Measurements from ENCODE around the gene DKK3. TPM values are rescaled to one million over a fixed set of nuclear protein-coding genes. Genes with fewer than 3 reads are reported as not detected.
A peak's percentile ranks its signal among the peaks of the same experiment; 100 is the strongest.

Gene DKK3
- total RNA-seq, 6 experiments from 2014 or later: 518 to 872 (median 646) TPM

DNA sequence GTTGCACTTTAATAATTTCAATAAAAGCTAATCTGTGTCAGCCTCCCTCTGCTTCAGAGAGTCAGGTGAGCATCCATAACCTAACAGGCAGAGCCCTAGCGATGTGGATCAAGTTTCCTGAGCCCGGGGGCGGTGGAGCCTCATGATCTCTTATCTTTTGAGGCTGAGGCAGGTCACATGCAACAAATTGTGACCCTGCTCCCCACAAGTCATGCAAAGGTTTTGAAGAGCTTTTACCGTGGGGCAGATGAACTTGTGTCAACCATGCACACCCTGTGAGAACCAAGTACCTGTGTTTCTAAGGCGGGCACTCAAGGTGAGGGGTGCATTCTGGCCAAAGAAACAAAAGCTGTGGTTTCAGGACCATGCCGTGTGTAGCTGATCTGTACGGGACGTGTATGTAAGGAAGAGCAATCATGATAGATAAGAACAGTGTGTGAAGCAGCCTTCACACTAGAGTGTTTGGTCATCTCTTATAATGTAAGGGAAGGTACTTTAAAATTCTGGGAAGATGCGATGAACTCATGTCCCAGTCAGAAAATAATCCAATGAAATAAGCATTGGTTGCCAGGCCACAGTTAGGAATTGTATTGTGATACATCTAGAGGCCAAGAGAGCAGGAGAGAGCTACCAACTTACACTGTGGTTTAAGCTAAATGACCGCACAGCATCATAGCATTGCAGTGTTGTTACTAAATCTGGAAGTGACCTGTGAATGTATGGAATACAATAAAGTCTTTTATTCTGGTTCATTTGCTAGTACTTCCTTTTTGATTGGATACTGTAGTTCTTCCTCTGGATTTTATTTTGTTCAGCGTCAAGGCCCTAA lies 49.8 kb downstream of the DKK3 start:
- Mint-ChIP-seq H3K27me3 (ENCODE audit: insufficient read depth) (peaks cover 9% of the 10 kb centered on the region), H3K36me3 (ENCODE audit: low read depth) (peaks cover 69% of the 10 kb centered on the region), H3K9me3 (no peaks in the 10 kb centered on the region), H3K4me1 (ENCODE audit: low read depth) (peaks cover 40% of the 10 kb centered on the region), H3K27ac (peak overlapping the region; percentile 19; the same call in 1 of the 2 replicates), H3K4me3 (no peak overlapping the region)
- TF ChIP-seq, protein P1, sequence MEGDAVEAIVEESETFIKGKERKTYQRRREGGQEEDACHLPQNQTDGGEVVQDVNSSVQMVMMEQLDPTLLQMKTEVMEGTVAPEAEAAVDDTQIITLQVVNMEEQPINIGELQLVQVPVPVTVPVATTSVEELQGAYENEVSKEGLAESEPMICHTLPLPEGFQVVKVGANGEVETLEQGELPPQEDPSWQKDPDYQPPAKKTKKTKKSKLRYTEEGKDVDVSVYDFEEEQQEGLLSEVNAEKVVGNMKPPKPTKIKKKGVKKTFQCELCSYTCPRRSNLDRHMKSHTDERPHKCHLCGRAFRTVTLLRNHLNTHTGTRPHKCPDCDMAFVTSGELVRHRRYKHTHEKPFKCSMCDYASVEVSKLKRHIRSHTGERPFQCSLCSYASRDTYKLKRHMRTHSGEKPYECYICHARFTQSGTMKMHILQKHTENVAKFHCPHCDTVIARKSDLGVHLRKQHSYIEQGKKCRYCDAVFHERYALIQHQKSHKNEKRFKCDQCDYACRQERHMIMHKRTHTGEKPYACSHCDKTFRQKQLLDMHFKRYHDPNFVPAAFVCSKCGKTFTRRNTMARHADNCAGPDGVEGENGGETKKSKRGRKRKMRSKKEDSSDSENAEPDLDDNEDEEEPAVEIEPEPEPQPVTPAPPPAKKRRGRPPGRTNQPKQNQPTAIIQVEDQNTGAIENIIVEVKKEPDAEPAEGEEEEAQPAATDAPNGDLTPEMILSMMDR (IDR thresholded peaks at IDR 0.05): no peak
- DNase-seq: no peak

DNA sequence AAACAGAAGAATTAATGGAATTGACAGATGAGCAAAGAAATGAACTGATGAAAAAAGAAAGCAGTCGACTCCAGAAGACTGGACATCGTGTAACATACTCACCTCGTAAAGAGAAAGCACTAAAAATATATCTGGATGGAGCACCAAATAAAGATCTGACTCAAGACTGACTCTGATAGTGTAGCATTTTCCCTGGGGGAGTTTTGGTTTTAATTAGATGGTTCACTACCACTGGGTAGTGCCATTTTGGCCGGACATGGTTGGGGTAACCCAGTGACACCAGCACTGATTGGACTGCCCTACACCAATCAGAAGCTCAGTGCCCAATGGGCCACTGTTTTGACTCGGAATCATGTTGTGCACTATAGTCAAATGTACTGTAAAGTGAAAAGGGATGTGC lies 52.4 kb downstream of the DKK3 start:
- H3K36me3 Mint-ChIP-seq (ENCODE audit: low read depth): peaks cover 68% of the 10 kb centered on the region
- no peak for DNase-seq
- no peaks in the 10 kb centered on the region for H3K9me3 Mint-ChIP-seq
- peaks cover 40% of the 10 kb centered on the region for H3K4me1 Mint-ChIP-seq (ENCODE audit: low read depth)
- no peak overlapping the region for H3K4me3 Mint-ChIP-seq
- peaks cover 2% of the 10 kb centered on the region for H3K27me3 Mint-ChIP-seq (ENCODE audit: insufficient read depth)
- TF ChIP-seq, protein P1 (IDR thresholded peaks at IDR 0.05): no peak
- peak overlapping the region; percentile 15; the same call in 1 of the 2 replicates for H3K27ac Mint-ChIP-seq

DNA sequence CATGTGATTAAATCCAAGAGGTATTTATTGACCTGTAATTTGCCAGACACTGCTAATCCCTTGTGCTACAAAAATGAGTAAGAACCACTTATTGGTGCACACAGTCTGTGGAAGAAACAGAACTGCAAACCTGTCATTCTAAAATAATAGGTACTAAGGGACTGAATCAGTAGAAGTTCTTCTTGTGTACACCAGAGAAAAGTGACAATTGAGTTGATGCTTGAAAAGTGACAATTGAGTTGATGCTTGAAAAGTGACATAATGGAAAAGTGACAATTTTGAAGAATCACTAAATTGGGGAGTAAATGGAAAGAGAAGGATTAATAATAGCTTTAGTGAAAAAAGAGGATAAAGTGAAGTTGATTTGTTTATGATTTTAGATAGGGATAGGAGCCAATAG lies 56.4 kb downstream of the DKK3 start:
- Mint-ChIP-seq H3K27me3 (ENCODE audit: insufficient read depth) (no peaks in the 10 kb centered on the region; the same call in 1 of the 2 replicates), H3K36me3 (ENCODE audit: low read depth) (peaks cover 66% of the 10 kb centered on the region), H3K9me3 (no peaks in the 10 kb centered on the region), H3K27ac (no peak overlapping the region), H3K4me1 (ENCODE audit: low read depth) (peaks cover 42% of the 10 kb centered on the region), H3K4me3 (no peak overlapping the region)
- no peak for DNase-seq
- TF ChIP-seq, protein P1 (IDR thresholded peaks at IDR 0.05): no peak

DNA sequence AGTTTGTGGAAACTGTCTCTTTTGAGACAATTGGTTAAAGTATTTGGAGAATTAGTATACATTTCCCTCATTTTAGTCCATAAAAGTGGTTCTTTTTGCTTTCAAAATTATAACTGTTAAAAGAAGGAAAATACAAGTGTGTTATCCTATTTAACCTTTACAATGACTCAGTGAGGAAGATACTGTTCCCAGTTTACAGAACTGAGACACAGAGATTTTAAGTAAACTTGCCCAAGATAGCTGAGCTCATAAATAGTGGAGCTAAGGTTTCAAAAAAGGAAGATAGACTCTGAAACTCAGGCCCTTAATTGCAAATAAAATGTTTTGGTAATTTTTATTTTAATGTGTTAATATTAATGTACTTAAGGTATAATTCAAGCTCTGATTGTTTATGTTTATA lies 58.9 kb downstream of the DKK3 start:
- DNase-seq: no peak
- no peak overlapping the region for H3K4me3 Mint-ChIP-seq
- peaks cover 59% of the 10 kb centered on the region for H3K4me1 Mint-ChIP-seq (ENCODE audit: low read depth)
- H3K27me3 Mint-ChIP-seq (ENCODE audit: insufficient read depth): no peaks in the 10 kb centered on the region; the same call in 1 of the 2 replicates
- no peaks in the 10 kb centered on the region for H3K9me3 Mint-ChIP-seq
- no peak overlapping the region for H3K27ac Mint-ChIP-seq
- H3K36me3 Mint-ChIP-seq (ENCODE audit: low read depth): peaks cover 60% of the 10 kb centered on the region
- TF ChIP-seq, protein P1 (IDR thresholded peaks at IDR 0.05): no peak

DNA sequence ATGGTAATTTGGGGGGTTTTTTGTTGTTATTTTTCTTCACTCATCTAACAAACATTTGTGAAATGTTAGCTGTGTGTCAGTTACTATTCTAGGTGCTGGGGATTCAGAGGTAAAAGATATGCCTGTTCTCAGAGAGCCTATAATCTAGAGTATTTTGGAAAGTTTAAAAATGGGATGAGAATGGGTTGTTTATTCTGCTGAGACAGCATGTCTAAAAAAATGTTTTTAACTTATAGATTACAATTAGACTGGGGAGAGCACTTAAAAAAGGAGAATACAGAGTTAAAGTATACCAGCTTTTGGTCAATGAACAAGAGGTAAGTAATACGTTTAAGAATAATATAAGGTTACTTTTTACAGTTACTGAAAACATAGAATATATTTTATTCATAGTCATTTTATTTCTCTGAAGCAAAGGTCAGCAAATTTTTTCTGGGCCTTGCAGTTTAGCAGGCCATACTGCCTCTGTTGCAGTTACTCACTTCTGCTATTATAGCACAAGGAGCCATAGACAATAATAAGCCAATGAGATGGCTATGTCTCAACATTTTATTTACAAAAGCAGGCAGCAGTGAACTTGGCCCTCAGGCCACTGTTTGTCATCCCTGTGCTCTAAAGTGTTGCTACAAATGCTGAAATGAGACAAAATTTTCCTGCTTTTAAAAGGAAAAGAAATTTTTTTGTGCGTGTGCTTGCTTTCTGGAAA lies 60.0 kb downstream of the DKK3 start:
- DNase-seq: no peak
- Mint-ChIP-seq H3K27ac (peak overlapping the region; percentile 52; the same call in 1 of the 2 replicates), H3K36me3 (ENCODE audit: low read depth) (peaks cover 59% of the 10 kb centered on the region), H3K4me3 (no peak overlapping the region), H3K4me1 (ENCODE audit: low read depth) (peaks cover 62% of the 10 kb centered on the region), H3K27me3 (ENCODE audit: insufficient read depth) (no peaks in the 10 kb centered on the region; the same call in 1 of the 2 replicates), H3K9me3 (no peaks in the 10 kb centered on the region)
- TF ChIP-seq, protein P1 (IDR thresholded peaks at IDR 0.05): no peak

Data from HFFc6 (cell line).